HG02943 (cell line): Measurements from ENCODE around the gene LRRC3.

ENCODE experiments used
- ATAC-seq: cut with Tn5 transposase; IDR thresholded peaks from one replicate; pipeline ENCODE4 v1.9.1; 2021; ENCODE audit warnings: mild to moderate bottlenecking, low read depth, moderate library complexity; ENCODE audit not compliant: unreplicated experiment

The LRRC3 gene

DNA sequence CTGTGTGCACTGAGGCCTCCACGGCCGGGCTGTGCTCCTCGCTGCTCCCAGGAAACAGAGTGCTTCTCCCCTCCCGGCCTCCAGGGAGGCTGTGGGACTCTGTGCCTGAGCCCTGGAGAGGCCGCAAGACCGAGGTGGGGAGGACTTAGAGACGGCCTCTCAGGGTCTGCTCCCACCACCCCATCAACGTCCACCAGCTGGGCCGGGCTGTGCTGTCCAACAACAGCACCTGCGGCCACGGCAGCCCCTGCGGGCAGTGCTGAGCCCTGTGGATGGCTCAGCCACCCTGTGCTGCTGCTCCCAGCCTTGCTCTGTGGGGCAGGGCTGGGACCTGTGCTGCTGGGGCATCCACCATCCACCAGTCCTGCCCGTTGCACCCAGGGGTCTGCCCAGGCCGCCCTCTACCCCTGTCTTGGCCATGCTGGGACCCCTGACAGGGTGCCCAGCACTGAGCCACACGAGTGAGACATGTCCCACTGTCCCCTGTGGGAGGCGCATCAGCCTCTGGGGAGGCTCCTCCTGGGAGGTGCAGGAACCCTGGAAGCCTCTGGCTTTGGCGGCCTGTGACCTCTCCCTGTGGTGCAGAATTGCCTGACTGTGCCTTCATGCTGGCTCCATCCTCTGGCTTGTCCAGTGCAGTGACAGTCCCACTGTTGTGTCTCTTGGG, 31.2 kb upstream of the LRRC3 start:
- no peak for ATAC-seq

DNA sequence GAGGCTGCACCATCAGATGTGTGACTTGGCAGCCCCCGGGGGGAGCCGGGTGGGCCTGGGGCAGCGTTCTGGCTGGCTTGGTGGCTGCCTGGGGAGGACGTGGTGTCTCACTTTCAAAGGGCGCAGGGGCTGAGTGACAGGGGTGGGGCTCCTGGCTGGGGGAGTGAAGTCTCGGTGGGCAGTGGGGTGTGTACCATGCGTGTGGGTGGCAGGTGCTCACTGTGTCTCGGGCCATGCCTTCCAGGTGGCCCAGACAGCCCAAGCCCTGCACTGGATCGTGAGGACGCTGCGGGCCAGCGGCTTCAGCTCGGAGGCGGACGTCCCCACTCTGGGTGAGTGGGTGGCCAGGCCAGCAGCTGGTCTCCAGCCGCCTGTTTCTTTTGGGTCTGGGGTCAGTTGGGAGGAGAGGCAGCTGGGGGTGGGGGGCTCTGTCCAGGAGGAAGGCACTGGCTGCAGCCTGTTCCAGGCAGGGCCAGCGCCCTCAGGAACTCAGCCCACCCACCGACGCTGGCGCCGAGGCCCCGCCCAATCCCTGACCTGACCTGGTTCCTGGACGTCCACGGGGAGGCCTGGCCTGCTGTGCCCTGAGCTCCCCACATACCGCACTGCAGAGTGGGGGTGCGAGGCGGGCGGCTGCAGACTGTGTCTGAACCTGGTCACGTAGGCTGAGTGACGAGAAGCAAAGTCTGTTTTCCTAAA, 30.6 kb upstream of the LRRC3 start:
- ATAC-seq: no peak

DNA sequence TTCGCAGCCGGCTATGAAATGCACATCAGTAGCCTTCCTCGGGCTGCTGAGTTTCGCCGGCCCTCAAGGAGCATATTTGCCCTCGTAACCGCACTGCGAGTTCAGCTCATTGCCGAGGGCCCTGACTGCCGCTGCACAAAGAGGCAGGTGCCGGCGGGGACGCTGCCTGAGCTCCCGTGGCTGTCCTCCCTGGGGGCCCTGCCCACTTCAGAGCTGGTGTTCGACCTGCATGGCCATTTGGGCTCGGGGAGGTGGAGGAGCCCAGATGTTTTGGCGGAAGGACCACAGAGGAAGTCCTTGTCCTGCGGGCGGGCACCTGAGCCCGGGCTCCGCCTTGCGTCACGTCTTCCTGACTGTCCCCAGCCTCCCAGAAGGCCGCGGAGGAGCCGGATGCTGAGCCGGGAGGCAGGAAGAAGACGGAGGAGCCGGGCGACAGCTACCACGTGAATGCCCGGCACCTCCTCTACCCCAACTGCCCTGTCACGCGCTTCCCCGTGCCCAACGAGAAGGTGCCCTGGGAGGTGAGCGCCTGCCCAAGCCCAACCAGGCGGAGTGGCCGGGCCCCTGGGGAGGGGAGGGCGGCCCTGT, 29.9 kb upstream of the LRRC3 start:
- no peak for ATAC-seq

DNA sequence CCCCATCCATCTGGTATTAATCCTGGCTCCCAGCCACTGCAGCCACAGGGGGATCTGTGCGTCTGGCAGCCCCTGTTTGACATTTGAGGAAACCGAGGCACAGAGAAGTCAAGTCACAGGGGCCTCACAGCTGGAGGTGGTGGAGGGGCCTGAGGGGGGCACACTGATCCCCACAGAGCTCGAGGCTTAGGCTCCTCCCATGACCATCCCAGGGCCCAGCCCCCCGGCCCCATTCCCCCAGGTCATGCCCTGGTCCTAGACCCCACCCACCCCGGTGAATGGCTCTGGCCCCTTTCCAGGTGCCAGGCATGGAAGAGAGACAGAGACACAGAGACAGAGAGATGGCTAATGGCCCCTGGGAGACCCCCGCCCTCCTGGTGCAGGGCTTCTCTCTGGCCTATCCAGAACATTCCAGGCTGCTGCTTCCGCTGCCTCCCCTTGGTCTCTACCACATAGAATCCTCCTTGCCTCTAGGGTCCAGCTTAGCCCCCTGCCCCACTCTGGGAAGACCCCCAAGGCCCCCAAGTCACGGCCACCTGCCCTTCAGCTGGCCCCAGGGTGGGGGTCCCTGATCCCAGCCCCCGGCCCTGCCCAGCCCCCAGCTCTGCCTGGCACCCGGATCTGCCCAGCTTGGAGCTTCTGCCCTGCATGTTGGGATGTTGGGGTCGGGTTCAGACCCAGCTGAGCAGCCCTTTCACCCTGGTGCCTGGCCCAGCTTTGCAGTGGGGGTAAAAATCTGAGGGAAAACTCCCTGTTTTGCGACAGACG, 29.2 kb upstream of the LRRC3 start:
- no peak for ATAC-seq

DNA sequence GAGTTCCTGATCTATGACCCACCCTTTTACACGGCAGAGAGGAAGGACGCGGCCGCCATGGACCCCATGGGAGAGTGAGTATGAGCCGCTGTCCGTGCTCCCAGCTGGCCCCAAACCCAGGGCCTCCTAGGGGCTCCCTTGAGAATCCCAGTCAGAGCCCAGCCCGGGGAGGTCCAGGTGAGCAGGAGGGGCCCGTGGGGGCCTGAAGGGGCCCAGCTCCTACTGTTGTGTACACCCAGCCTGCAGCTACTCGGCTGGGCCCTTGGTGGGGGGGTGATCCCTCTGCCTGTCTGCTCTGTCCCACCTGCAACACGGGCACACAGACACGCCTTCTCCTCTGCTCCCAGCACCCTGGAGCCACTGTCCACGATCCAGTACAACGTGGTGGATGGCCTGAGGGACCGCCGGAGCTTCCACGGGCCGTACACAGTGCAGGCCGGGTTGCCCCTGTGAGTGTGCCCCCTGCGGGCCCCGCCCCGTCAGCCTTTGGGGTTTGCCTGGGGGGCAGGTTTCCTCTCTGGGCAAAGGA, 28.6 kb upstream of the LRRC3 start:
- no peak for ATAC-seq

DNA sequence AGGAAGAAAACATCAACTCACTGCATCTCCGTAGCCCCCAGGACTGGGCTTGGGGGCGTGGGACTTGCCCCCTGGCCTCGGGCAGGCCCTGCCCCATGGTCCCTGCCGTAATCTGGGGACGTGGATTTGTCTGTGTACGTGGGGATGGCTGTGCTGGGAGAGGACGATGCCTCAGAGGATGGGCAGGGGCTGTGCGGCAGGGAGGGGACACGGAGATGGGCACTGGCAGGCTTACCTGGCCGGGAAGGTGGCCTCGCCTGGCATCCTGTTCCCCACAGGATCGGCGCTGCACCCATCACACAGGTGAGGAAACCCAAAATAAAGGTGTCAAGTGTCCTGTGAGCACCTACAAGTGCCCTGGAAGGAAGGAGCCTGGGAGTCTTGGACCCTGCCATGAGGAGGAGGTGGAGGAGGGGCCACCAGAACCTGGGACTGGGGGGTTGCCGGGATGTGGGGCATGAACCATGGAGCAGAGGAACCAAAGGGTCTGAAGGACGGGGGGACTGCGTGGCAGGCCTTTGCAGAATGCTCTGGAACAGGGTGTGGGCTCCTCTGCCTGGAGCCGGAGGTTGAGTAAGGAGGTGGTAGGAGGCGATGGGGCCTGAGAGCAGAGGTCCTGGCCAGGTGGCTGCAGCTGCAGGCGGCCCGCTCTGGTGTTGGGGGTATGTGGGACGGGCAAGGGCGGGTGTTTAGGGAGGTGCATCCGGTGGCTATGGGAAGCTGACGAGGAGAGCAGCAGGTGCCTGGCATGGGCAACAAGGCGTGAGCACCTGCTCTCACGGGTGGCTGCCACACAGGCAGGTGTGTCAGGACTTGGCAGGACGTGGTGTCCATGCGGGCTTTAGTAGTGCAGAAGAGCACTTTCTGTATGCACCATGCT, 27.8 kb upstream of the LRRC3 start:
- ATAC-seq: no peak

DNA sequence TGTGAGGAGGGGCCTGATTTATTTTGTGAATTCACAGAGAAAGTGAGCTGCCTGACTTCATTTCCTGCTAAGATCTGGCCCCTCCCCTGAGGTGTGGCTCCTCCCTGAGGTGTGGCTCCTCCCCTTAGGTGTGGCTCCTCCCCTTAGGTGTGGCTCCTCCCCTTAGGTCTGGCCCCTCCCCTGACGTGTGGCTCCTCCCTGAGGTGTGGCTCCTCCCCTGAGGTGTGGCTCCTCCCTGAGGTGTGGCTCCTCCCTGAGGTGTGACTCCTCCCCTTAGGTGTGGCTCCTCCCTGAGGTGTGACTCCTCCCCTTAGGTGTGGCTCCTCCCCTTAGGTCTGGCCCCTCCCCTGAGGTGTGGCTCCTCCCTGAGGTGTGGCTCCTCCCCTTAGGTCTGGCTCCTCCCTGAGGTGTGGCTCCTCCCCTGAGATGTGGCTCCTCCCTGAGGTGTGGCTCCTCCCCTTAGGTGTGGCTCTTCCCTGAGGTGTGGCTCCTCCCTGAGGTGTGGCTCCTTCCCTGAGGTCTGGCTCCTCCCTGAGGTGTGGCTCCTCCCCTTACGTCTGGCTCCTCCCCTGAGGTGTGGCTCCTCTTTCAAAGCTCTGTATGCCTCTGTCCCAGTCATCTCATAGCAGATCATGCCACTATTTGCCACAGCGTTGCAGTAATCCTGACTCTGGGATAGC, 26.9 kb upstream of the LRRC3 start:
- no peak for ATAC-seq

DNA sequence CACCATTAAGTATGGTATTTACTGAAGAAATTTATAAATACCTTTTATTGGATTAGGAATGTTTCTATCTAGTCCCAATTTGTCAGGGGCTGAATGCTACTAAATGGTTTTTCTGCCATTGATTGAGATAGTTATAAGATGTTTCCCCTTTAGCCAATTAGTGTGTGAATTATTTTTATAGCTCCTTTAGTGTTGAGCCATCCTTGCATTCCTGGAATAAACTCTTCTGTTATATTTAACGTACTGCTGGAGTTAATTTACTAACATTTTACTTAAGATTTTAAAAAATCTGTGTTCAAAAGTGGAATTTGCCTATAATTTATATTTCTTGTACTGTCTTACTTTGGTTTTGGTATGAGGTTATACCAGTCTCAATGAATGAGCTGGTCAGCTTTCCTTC, 25.4 kb upstream of the LRRC3 start:
- no peak for ATAC-seq

DNA sequence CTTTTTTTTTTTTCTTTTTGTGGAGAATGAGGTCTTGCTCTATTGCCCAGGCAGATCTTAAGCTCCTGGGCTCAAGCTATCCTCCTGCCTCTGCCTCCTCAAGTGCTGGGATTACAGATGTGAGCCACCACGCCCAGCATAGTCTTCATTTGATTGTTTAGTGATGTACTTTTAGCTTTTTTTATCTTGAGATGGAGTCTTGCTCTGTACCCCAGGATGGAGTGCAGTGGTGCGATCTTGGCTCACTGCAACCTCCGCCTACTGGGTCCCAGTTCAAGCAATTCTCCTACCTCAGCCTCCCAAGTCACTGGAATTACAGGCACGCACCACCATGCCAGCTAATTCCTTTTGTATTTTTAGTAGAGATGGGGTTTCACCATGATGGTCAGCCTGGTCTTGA, 24.0 kb upstream of the LRRC3 start:
- ATAC-seq: no peak

DNA sequence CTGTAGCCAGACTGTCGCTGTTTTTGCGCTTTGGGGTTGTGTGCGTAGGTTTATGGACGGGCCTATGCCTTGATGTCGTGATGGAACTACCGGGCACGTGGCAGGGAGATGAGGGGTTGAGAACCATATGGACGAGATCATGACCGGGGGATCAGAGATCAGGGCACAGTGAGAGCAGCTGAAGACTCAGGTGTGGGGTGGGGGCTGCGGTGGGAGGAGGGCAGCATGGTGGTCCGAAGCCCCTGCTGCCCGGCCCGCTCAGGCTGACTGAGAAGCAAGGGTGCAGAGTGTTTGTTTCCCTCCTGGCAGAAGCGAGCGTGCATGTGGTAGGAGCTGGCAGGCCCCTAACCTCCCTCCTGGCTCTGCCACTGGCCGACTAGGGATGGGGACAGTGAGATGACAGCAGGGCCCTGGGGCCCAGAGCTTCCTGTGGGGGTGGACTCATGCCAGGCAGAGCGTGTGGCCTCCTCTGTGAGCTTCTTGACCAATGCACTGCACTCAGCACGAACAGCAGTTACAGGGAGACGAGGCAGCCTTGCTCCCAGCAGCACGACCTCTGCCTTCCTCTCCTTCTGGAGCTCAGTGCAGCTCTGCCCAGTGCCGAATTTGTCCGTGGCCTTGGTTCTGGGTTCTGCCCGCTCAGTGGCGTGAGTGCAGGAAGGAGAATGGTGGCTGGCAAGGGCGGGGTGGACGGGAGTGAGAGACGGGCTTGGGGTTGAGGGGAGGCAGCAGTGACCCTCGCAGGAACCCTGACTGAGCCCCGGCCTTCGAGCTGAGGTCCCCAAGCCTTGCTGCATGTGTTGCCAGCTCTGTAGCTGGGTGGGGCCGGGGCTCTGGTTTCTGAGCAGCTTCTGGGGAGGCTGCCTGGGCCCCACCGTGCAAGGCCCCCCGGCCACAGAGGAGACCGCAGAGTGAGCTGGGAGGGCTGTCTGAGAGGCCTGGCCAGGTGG, 22.2 kb upstream of the LRRC3 start:
- no peak for ATAC-seq

DNA sequence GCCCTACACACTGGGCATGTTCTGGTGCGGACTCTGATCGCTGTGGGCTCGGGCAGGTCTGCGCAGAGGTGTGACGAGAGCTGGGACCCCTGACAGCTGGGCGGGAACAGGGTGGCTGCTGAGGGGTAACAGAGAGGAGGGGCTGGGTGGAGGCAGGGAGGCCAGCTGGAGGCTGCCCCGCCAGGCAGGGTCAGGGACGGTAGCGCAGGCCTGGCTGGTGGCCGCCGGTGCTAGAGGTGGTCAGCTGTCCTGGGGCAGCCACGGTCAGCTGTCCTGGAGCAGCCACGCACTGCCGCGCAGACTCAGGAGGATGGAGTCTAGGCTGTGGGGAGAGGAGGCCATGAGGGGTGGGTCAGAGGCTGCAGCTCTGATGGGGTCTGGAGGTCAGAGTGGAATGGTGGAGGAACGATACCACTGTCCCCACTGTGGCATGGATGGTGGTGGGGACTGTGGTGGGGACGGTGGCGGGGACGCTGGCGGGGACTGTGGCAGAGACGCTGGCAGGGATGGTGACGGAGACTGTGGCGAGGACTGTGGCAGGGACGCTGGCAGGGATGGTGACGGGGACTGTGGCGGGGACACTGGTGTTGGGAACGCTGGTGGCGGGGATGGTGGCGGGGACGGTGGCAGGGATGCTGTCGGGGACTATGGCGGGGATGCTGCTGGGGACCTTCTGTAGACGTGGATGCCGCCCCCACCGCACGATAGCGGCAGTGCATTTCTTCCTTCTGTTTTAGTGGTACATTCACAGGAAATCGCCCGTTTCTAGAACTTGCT, 21.3 kb upstream of the LRRC3 start:
- ATAC-seq: no peak

DNA sequence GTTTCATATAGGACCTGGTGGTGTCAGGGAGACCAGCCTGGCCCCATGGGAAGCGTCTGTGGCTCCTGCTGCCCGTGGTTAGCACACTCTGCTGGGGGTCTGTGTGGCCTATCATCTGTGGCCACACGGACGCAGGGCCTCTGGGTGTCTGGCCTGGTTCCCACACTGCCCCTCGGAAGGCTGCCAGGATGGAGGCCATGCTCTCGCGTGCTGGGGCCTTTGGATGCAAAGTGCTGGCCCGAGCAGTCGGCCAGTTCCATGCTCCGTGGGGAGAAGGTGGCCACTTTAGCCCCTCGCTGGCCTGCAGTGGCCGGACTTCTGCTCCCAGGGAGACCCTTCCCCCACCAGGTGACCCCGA, 20.8 kb upstream of the LRRC3 start:
- no peak for ATAC-seq

DNA sequence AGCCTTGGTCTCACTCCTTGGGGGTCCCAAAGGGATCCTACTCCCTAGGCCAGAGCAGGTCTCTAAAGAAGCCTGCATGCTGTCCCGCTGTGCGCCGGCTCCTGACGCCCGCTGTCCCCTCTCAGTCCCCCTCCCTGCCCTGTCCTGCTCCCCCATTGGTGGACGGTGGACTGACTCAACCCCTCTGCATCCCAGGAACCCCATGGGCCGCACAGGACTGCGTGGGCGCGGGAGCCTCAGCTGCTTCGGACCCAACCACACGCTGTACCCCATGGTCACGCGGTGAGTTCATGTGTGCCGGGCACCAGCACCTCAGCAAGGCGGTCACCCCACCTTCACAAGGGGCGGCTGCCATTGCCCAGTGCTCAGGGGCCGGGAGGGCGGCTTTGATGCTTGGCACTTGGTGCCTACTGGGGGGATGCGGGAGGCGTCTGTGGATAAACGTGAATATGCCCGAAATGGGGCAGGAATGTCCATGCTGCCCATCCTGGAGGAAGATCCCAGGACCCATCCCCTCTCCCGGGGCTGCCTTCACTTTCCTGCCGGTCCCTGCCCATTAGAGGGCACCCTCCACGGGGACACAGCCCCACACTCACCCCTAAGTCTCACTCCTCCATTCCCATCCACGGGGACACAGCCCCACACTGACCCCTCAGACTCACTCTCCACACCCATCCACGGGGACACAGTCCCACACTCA, 20.2 kb upstream of the LRRC3 start:
- no peak for ATAC-seq

DNA sequence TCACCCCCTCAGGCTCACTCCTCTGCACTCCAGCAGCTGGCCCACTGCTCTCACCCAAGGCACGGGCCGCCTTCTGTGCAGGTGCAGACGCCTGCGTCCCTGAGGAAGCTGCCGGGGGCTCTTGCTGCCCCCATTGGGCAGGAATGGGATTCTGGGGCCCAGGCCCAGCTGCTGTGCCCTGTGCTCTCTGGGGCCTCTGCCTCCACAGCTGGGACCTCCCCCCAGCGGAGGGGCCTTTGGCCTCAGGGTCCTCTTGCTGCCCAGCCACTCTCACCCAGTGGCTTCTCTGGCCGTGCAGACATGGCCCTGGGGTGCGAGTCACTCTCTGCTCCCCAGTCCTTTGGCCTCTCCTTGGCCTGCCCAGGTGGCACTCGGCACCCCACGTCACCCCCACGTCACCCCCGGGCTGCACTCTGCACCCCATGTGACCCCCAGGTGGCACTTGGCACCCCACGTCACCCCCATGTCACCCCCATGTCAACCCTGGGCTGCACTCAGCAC, 19.1 kb upstream of the LRRC3 start:
- no peak for ATAC-seq

DNA sequence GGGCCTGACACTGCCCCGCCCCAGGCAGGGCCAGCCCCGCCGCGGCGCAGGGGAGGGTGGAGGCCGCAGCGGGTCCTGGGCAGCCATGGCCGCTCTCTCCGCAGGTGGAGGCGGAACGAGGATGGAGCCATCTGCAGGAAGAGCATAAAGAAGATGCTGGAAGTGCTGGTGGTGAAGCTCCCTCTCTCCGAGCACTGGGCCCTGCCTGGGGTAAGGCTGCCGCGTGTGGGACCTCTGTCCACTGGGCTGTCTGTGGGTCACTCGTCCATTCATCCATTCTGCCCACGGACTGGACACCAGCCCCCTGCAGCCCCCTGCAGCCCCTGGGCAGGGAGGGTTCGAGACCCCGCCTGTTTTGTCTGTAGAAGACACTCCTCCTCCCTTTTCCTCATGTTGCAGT, 18.4 kb upstream of the LRRC3 start:
- no peak for ATAC-seq

DNA sequence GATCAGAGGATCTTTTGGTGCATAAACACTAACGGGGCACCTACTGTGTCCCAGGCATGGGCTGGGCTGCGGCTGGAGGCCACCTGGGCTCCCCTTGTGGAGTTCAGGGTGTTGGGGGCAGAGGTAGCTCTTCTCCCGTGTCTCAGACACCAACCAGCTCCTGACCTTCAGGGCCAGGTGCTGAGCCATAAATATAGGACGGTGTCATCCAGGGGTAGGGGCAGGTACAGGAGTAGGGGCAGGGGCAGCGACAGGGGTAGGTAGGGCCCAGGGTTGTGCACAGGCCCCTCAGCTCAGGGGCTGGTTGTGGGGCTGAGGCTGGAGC, 18.0 kb upstream of the LRRC3 start:
- ATAC-seq: no peak
